Measurements from ENCODE around the gene THADA. TPM values are rescaled to one million over a fixed set of nuclear protein-coding genes. Genes with fewer than 3 reads are reported as not detected.

Gene THADA
- total RNA-seq, 1 donor, result 39.4 TPM

GRCh38 chr2:43210125-43210466 is 385.7 kb downstream of the THADA start:
- Histone ChIP-seq H2AFZ (ENCODE audit: low read length) (no peak overlapping the region), H3K79me2 (ENCODE audit: insufficient read depth, low read length) (no peaks in the 10 kb centered on the region), H3K9me3 (ENCODE audit: low read depth, low read length) (no peaks in the 10 kb centered on the region), H3K4me2 (ENCODE audit: insufficient read depth, low read length) (peak overlapping the region; percentile 15), H4K20me1 (ENCODE audit: insufficient read depth, low read length) (no peaks in the 10 kb centered on the region), H3K36me3 (ENCODE audit: insufficient read depth, low read length) (no peaks in the 10 kb centered on the region), H3K4me3 (ENCODE audit: insufficient read depth, low read length) (no peak overlapping the region), H3K4me1 (ENCODE audit: insufficient read depth, low read length) (peaks cover 7% of the 10 kb centered on the region), H3K27ac (ENCODE audit: low read depth, low read length) (peak overlapping the region; percentile 8), H3K27me3 (ENCODE audit: insufficient read depth, low read length) (no peaks in the 10 kb centered on the region)
- TF ChIP-seq, protein P1, sequence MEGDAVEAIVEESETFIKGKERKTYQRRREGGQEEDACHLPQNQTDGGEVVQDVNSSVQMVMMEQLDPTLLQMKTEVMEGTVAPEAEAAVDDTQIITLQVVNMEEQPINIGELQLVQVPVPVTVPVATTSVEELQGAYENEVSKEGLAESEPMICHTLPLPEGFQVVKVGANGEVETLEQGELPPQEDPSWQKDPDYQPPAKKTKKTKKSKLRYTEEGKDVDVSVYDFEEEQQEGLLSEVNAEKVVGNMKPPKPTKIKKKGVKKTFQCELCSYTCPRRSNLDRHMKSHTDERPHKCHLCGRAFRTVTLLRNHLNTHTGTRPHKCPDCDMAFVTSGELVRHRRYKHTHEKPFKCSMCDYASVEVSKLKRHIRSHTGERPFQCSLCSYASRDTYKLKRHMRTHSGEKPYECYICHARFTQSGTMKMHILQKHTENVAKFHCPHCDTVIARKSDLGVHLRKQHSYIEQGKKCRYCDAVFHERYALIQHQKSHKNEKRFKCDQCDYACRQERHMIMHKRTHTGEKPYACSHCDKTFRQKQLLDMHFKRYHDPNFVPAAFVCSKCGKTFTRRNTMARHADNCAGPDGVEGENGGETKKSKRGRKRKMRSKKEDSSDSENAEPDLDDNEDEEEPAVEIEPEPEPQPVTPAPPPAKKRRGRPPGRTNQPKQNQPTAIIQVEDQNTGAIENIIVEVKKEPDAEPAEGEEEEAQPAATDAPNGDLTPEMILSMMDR (IDR thresholded peaks at IDR 0.05; ENCODE audit: extremely low read depth, low read depth, low read length), result no peak
- no peak for DNase-seq (ENCODE audit: insufficient read length, low spot score, missing footprints)

DNA sequence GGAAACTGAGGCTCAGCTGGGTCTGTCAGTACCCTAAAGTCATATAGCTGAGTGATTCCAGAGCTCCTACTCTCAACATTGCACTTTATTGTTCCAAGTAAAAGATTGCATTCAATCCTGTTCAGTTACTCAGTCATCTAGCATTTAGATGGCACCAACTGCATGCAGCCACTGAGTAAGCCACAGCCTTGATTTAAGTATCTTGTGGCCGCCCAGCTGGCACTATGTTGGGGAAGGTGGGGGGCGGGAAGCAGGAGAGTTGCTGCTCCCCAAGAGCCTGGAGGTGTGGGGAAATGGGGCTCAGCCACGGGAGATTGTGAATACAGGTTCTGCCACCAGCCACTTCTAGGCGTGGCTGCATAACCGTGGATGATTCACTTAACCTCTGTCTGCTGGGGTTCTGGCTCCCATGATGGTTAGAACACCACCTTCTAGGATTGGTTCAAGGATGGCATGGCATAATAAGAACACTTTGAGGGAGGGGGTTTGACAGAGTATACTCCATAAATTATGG is 386.6 kb downstream of the THADA start:
- H3K79me2 ChIP-seq (ENCODE audit: insufficient read depth, low read length), result no peaks in the 10 kb centered on the region
- H3K36me3 ChIP-seq (ENCODE audit: insufficient read depth, low read length), result no peaks in the 10 kb centered on the region
- peaks cover 7% of the 10 kb centered on the region for H3K4me1 ChIP-seq (ENCODE audit: insufficient read depth, low read length)
- no peaks in the 10 kb centered on the region for H3K9me3 ChIP-seq (ENCODE audit: low read depth, low read length)
- DNase-seq (ENCODE audit: insufficient read length, low spot score, missing footprints), result peak; percentile 49
- no peak overlapping the region for H3K27ac ChIP-seq (ENCODE audit: low read depth, low read length)
- H3K27me3 ChIP-seq (ENCODE audit: insufficient read depth, low read length), result no peaks in the 10 kb centered on the region
- no peak overlapping the region for H3K4me2 ChIP-seq (ENCODE audit: insufficient read depth, low read length)
- H3K4me3 ChIP-seq (ENCODE audit: insufficient read depth, low read length), result no peak overlapping the region
- H4K20me1 ChIP-seq (ENCODE audit: insufficient read depth, low read length), result no peaks in the 10 kb centered on the region
- no peak overlapping the region for H2AFZ ChIP-seq (ENCODE audit: low read length)
- TF ChIP-seq, protein P1 (IDR thresholded peaks at IDR 0.05; ENCODE audit: extremely low read depth, low read depth, low read length), result no peak

- peaks cover 7% of the 10 kb centered on the region for H3K4me1 ChIP-seq (ENCODE audit: insufficient read depth, low read length)
- no peaks in the 10 kb centered on the region for H3K27me3 ChIP-seq (ENCODE audit: insufficient read depth, low read length)
- TF ChIP-seq, protein P1 (IDR thresholded peaks at IDR 0.05; ENCODE audit: extremely low read depth, low read depth, low read length), result no peak
- H3K36me3 ChIP-seq (ENCODE audit: insufficient read depth, low read length), result no peaks in the 10 kb centered on the region
- no peak overlapping the region for H3K27ac ChIP-seq (ENCODE audit: low read depth, low read length)
- H3K9me3 ChIP-seq (ENCODE audit: low read depth, low read length), result no peaks in the 10 kb centered on the region
- no peak overlapping the region for H3K4me2 ChIP-seq (ENCODE audit: insufficient read depth, low read length)
- H3K4me3 ChIP-seq (ENCODE audit: insufficient read depth, low read length), result no peak overlapping the region
- no peaks in the 10 kb centered on the region for H4K20me1 ChIP-seq (ENCODE audit: insufficient read depth, low read length)
- no peaks in the 10 kb centered on the region for H3K79me2 ChIP-seq (ENCODE audit: insufficient read depth, low read length)
- peak; percentile 68 for DNase-seq (ENCODE audit: insufficient read length, low spot score, missing footprints)
- no peak overlapping the region for H2AFZ ChIP-seq (ENCODE audit: low read length)
These were observed 388.1 kb downstream of the THADA start for GRCh38 chr2:43207553-43208300.

GRCh38 chr2:43206602-43207001 is 389.2 kb downstream of the THADA start:
- Histone ChIP-seq H3K4me1 (ENCODE audit: insufficient read depth, low read length) (peaks cover 7% of the 10 kb centered on the region), H3K27ac (ENCODE audit: low read depth, low read length) (no peak overlapping the region), H3K4me3 (ENCODE audit: insufficient read depth, low read length) (no peak overlapping the region), H2AFZ (ENCODE audit: low read length) (no peak overlapping the region), H3K79me2 (ENCODE audit: insufficient read depth, low read length) (no peaks in the 10 kb centered on the region), H3K36me3 (ENCODE audit: insufficient read depth, low read length) (no peaks in the 10 kb centered on the region), H3K4me2 (ENCODE audit: insufficient read depth, low read length) (no peak overlapping the region), H4K20me1 (ENCODE audit: insufficient read depth, low read length) (no peaks in the 10 kb centered on the region), H3K27me3 (ENCODE audit: insufficient read depth, low read length) (no peaks in the 10 kb centered on the region), H3K9me3 (ENCODE audit: low read depth, low read length) (no peaks in the 10 kb centered on the region)
- peak; percentile 41 for DNase-seq (ENCODE audit: insufficient read length, low spot score, missing footprints)
- TF ChIP-seq, protein P1 (IDR thresholded peaks at IDR 0.05; ENCODE audit: extremely low read depth, low read depth, low read length), result no peak

Data from osteoblast (primary cell).